ENCODE results near the gene SUN2.

SUN2 gene

DNA sequence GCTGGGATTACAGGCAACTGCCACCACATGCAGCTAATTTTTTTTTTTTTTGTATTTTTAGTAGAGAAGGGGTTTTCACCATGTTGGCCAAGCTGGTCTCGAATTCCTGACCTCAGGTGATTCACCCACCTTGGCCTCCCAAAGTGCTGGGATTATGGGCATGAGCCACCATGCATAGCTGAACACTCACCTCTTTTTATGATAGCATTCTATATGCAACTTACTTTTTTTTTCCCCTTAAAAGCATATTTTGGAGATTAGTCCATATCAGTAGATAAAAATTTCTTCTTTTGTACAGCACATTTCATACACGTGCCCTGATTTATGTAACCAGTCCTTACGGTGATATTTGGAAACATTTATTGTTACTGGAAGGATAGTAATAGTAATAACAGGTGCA lies 35.4 kb downstream of the SUN2 start:
- FAIRE-seq (no peak), DNase-seq (ENCODE audit: insufficient read length) (no peak)
- no peak for TF ChIP-seq TAF1 (IDR thresholded peaks at IDR 0.05; ENCODE audit: borderline replicate concordance, low read depth, low read length)
- TF ChIP-seq POLR2AphosphoS5 (IDR thresholded peaks at IDR 0.05; ENCODE audit: low read depth, low read length): no peak
- no peak for TF ChIP-seq POLR2A (IDR thresholded peaks at IDR 0.05; ENCODE audit: low read depth, low read length)

- DNase-seq (ENCODE audit: insufficient read length) (no peak), FAIRE-seq (no peak)
- TF ChIP-seq POLR2A (IDR thresholded peaks at IDR 0.05; ENCODE audit: low read depth, low read length): no peak
- TF ChIP-seq TAF1 (IDR thresholded peaks at IDR 0.05; ENCODE audit: borderline replicate concordance, low read depth, low read length): no peak
- TF ChIP-seq POLR2AphosphoS5 (IDR thresholded peaks at IDR 0.05; ENCODE audit: low read depth, low read length): no peak
Observed at GRCh38 chr22:38719196-38719595, 36.6 kb downstream of the SUN2 start.

DNA sequence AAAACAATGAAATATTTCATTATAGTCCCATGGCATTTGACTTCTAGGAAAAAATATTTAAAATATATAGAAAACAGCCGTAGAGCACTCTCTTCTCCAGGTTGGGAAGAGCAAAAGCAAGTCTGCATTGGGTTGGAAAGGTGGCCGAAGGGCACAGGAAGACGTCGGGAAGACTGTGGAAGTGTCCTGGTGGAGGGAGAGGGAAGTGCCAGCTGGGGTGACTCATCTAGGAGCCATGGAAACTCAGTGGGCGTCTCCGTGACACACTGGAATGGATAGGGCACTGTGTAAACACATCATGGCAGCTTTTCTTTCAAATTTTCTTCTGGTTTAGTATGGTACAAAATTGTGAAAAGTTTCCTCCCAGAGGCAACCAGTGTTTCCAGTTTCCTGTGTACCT lies 37.4 kb downstream of the SUN2 start:
- FAIRE-seq (no peak), DNase-seq (ENCODE audit: insufficient read length) (no peak)
- TF ChIP-seq POLR2AphosphoS5 (IDR thresholded peaks at IDR 0.05; ENCODE audit: low read depth, low read length) (no peak), POLR2A (IDR thresholded peaks at IDR 0.05; ENCODE audit: low read depth, low read length) (no peak), TAF1 (IDR thresholded peaks at IDR 0.05; ENCODE audit: borderline replicate concordance, low read depth, low read length) (no peak)

DNA sequence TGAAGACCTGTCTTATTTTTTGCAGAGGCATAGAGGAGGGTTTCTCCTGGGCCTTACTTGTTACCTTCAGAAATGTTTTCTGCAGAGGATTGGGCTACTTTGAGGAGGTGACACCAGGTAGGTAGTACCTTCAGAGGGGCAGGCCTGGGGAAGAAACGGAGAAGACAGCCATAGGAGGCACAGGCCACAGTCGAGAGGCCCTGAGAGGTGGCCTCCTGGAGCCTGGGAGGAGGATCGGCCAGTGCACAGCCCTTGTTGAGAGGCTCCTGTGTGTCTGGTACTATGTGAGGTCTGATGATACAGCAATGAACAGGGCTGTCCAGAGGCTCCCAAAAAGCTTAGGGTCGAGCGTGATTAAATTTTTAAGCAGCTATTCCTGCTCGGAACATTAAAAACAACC lies 38.6 kb downstream of the SUN2 start:
- DNase-seq (ENCODE audit: insufficient read length) (no peak), FAIRE-seq (no peak)
- no peak for TF ChIP-seq POLR2AphosphoS5 (IDR thresholded peaks at IDR 0.05; ENCODE audit: low read depth, low read length)
- TF ChIP-seq POLR2A (IDR thresholded peaks at IDR 0.05; ENCODE audit: low read depth, low read length): no peak
- no peak for TF ChIP-seq TAF1 (IDR thresholded peaks at IDR 0.05; ENCODE audit: borderline replicate concordance, low read depth, low read length)

GRCh38 chr22:38716826-38717225 lies 39.0 kb downstream of the SUN2 start:
- FAIRE-seq (no peak), DNase-seq (ENCODE audit: insufficient read length) (no peak)
- TF ChIP-seq TAF1 (IDR thresholded peaks at IDR 0.05; ENCODE audit: borderline replicate concordance, low read depth, low read length): no peak
- TF ChIP-seq POLR2A (IDR thresholded peaks at IDR 0.05; ENCODE audit: low read depth, low read length): no peak
- TF ChIP-seq POLR2AphosphoS5 (IDR thresholded peaks at IDR 0.05; ENCODE audit: low read depth, low read length): no peak

DNA sequence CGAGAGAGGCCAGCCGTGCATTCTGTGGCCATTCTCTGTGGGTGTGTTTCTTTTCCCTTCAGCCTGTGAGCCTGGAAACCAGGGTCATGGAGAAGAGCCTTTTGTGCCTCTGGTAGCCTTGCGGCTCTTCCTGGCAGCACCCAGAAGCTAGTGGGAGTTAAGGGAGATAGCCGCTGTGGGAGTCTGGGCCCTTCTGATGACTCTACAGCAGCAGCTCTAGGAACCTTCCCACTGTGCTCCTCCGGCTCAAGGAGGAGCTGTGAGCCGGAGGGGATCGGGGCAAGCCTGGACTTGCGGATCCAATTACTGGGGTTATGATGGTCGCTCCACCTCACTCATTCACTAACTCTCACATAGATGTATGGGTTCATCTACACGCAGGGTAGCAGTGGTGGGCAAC lies 39.5 kb downstream of the SUN2 start:
- no peak for FAIRE-seq
- no peak for DNase-seq (ENCODE audit: insufficient read length)
- TF ChIP-seq POLR2AphosphoS5 (IDR thresholded peaks at IDR 0.05; ENCODE audit: low read depth, low read length) (no peak), POLR2A (IDR thresholded peaks at IDR 0.05; ENCODE audit: low read depth, low read length) (no peak), TAF1 (IDR thresholded peaks at IDR 0.05; ENCODE audit: borderline replicate concordance, low read depth, low read length) (no peak)

- TF ChIP-seq POLR2AphosphoS5 (IDR thresholded peaks at IDR 0.05; ENCODE audit: low read depth, low read length) (no peak), TAF1 (IDR thresholded peaks at IDR 0.05; ENCODE audit: borderline replicate concordance, low read depth, low read length) (no peak), POLR2A (IDR thresholded peaks at IDR 0.05; ENCODE audit: low read depth, low read length) (no peak)
- no peak for FAIRE-seq
Observed at GRCh38 chr22:38715852-38716251, 39.9 kb downstream of the SUN2 start.

DNA sequence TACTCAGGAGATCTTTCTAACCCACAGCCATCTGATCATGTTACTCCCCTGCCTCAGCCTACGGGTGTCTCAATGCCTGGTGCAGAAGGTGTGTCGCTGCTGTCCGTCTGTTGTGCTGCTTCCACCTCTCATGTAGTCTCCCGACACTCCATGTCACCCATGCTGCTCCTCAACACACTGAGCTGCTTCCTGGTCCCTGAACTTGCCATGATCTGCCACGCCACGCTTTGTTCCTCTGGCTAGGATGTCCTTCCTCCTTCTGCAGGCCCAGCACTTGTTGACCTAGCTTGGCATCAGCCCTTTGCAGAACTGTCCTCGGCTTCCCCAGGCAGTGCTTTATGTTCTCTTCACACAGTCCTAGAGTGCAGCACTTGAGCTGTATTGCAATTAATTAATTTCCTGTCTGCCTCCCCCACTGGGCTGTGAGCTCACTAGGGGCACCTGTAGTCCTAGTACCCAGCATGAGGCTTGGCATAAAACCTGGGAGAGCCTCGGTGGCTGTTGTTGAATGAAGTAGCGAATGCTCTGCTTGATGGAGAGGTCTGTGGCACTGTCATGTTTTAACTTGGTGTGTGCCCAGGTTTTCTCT lies 40.5 kb downstream of the SUN2 start:
- FAIRE-seq (no peak), DNase-seq (ENCODE audit: insufficient read length) (no peak)
- TF ChIP-seq POLR2AphosphoS5 (IDR thresholded peaks at IDR 0.05; ENCODE audit: low read depth, low read length) (no peak), TAF1 (IDR thresholded peaks at IDR 0.05; ENCODE audit: borderline replicate concordance, low read depth, low read length) (no peak), POLR2A (IDR thresholded peaks at IDR 0.05; ENCODE audit: low read depth, low read length) (no peak)

More at GRCh38 chr22:38715852-38716251, 39.9 kb downstream of the SUN2 start:
- DNase-seq (ENCODE audit: insufficient read length): no peak

DNA sequence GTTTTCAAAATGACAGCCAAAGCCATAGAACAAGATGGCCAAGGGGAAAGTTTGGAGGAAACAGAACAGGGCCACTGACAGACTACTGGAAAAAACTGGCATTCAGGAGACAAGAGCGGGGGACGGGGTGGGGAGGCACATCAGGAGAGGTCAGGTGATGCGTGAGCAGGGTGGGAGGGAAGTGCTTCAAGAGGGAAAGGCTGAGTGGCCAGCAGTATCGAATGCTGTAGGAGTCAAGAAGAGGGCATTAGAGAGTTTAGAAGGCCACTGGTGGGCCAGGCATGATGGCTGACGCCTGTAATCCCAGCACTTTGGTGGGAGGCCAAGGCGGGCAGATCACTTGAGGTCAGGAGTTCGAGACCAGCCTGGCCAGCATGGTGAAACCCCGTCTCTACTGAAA lies 41.9 kb downstream of the SUN2 start:
- TF ChIP-seq POLR2A (IDR thresholded peaks at IDR 0.05; ENCODE audit: low read depth, low read length): no peak
- TF ChIP-seq TAF1 (IDR thresholded peaks at IDR 0.05; ENCODE audit: borderline replicate concordance, low read depth, low read length): no peak
- no peak for TF ChIP-seq POLR2AphosphoS5 (IDR thresholded peaks at IDR 0.05; ENCODE audit: low read depth, low read length)
- DNase-seq (ENCODE audit: insufficient read length) (no peak), FAIRE-seq (no peak)

- TF ChIP-seq POLR2AphosphoS5 (IDR thresholded peaks at IDR 0.05; ENCODE audit: low read depth, low read length) (no peak), TAF1 (IDR thresholded peaks at IDR 0.05; ENCODE audit: borderline replicate concordance, low read depth, low read length) (no peak), POLR2A (IDR thresholded peaks at IDR 0.05; ENCODE audit: low read depth, low read length) (no peak)
- FAIRE-seq: no peak
Observed at GRCh38 chr22:38712486-38713207, 43.2 kb downstream of the SUN2 start.

DNA sequence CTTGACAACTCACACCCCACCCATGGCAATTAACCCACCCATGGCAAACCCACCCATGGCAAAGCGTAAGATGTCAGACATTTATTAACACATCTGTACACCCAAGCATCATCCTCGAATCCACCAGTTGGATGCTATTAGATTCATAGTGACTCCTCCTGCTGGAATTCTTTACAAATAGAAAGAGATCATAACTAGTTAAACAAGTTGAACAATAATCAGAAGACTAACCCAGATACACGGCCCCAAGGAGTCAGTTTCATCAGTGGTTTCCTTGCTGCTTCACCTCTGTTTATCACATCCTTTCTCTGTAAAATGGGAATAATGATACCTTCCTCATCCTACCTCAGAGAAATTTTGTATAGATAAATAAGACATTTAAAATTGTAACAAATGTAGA lies 44.9 kb downstream of the SUN2 start:
- FAIRE-seq: no peak
- DNase-seq (ENCODE audit: insufficient read length): no peak
- TF ChIP-seq POLR2AphosphoS5 (IDR thresholded peaks at IDR 0.05; ENCODE audit: low read depth, low read length) (no peak), TAF1 (IDR thresholded peaks at IDR 0.05; ENCODE audit: borderline replicate concordance, low read depth, low read length) (no peak), POLR2A (IDR thresholded peaks at IDR 0.05; ENCODE audit: low read depth, low read length) (no peak)

More at GRCh38 chr22:38712486-38713207, 43.2 kb downstream of the SUN2 start:
- DNase-seq (ENCODE audit: insufficient read length): no peak

- DNase-seq (ENCODE audit: insufficient read length): no peak
- no peak for FAIRE-seq
- no peak for TF ChIP-seq POLR2A (IDR thresholded peaks at IDR 0.05; ENCODE audit: low read depth, low read length)
- no peak for TF ChIP-seq TAF1 (IDR thresholded peaks at IDR 0.05; ENCODE audit: borderline replicate concordance, low read depth, low read length)
- TF ChIP-seq POLR2AphosphoS5 (IDR thresholded peaks at IDR 0.05; ENCODE audit: low read depth, low read length): no peak
Observed at GRCh38 chr22:38710351-38710750, 45.4 kb downstream of the SUN2 start.
